ENCODE results near the gene ZNF619. TPM values are rescaled to one million over a fixed set of nuclear protein-coding genes. Genes with fewer than 3 reads are reported as not detected.

Gene ZNF619
- polyA plus RNA-seq, 1 of the 3 experiments (the other 2 are of a cell fraction): 1.6 TPM

GRCh38 chr3:40452562-40452875 is 24.4 kb upstream of the ZNF619 start (continued):
- TF ChIP-seq, protein P1, sequence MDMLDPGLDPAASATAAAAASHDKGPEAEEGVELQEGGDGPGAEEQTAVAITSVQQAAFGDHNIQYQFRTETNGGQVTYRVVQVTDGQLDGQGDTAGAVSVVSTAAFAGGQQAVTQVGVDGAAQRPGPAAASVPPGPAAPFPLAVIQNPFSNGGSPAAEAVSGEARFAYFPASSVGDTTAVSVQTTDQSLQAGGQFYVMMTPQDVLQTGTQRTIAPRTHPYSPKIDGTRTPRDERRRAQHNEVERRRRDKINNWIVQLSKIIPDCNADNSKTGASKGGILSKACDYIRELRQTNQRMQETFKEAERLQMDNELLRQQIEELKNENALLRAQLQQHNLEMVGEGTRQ (IDR thresholded peaks at IDR 0.05; ENCODE audit: borderline replicate concordance, low read depth, low read length): no peak
- TF ChIP-seq, protein P2, sequence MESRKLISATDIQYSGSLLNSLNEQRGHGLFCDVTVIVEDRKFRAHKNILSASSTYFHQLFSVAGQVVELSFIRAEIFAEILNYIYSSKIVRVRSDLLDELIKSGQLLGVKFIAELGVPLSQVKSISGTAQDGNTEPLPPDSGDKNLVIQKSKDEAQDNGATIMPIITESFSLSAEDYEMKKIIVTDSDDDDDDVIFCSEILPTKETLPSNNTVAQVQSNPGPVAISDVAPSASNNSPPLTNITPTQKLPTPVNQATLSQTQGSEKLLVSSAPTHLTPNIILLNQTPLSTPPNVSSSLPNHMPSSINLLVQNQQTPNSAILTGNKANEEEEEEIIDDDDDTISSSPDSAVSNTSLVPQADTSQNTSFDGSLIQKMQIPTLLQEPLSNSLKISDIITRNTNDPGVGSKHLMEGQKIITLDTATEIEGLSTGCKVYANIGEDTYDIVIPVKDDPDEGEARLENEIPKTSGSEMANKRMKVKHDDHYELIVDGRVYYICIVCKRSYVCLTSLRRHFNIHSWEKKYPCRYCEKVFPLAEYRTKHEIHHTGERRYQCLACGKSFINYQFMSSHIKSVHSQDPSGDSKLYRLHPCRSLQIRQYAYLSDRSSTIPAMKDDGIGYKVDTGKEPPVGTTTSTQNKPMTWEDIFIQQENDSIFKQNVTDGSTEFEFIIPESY (IDR thresholded peaks at IDR 0.05; ENCODE audit: borderline replicate concordance, low read depth): no peak
- TF ChIP-seq SMC3 (IDR thresholded peaks at IDR 0.05; ENCODE audit: low read depth, low read length) (no peak), EP300 (IDR thresholded peaks at IDR 0.05; ENCODE audit: borderline replicate concordance in 1 of 2, low read depth in 1 of 2, low read length in 1 of 2) (no peak)

GRCh38 chr3:40452876-40453730 is 23.8 kb upstream of the ZNF619 start:
- Histone ChIP-seq H3K4me1 (ENCODE audit: control insufficient read depth in 1 of 2, insufficient read depth in 2 of 2, low read depth in 1 of 2, low read length in 1 of 2) (peaks cover 0 to 10% of the 10 kb centered on the region in 2 experiments; a peak in 2 of 4 replicates), H3K9me3 (no peaks in the 10 kb centered on the region), H3K27ac (ENCODE audit: low read depth in 2 of 2, low read length in 1 of 2) (peak overlapping the region; percentile 68 to 94), H3K9me2 (no peaks in the 10 kb centered on the region), H3K4me3 (ENCODE audit: low read depth in 2 of 2, low read length in 1 of 2) (peak overlapping the region; percentile 70 to 83), H3F3A (replicated peaks; ENCODE audit: insufficient read depth) (no peaks in the 10 kb centered on the region), H3K4me2 (peak overlapping the region; percentile 90), H3K79me2 (ENCODE audit: insufficient read depth) (peaks cover 16% of the 10 kb centered on the region), H4K20me1 (ENCODE audit: insufficient read depth) (peaks cover 2% of the 10 kb centered on the region; the same call in 1 of the 2 replicates), H3K36me3 (replicated peaks in 1 of 2; ENCODE audit: control insufficient read depth in 1 of 2, insufficient read depth in 2 of 2, low read length in 1 of 2) (peaks cover 4 to 5% of the 10 kb centered on the region in 2 experiments), H3K27me3 (ENCODE audit: insufficient read depth) (no peaks in the 10 kb centered on the region), H2AFZ (ENCODE audit: low read depth) (peak overlapping the region; percentile 93), H3K9ac (peak overlapping the region; percentile 74)
- 1% methylated on average over 14 of the region's 41 CpGs for WGBS (ENCODE audit: low lambda C conversion rate)
- DNase-seq: peak; percentile 94
- CTCF ChIA-PET: interaction anchor here (0.7 to 2.3 kb wide), 10 partner anchors 16 to 144 kb away, joined by 3 to 8 read pairs (median 6); partner anchors contain the start of genes EIF1B and ZNF620
- POLR2A ChIA-PET: interaction anchor here (0.6 to 2.6 kb wide), 5 partner anchors 12 to 260 kb away, joined by 3 to 12 read pairs (median 3); partner anchors contain the start of genes ZNF619 and ZNF620
- TF ChIP-seq GATA2 (CRISPR knock-in tag; IDR thresholded peaks at IDR 0.05): no peak
- peak; percentile 83 for TF ChIP-seq POLR2AphosphoS5 (IDR thresholded peaks at IDR 0.05; ENCODE audit: low read depth, low read length)
- peak; percentile 31; the same call in 1 of the 2 replicates for TF ChIP-seq SMC3 (IDR thresholded peaks at IDR 0.05; ENCODE audit: low read depth, low read length)
- TF ChIP-seq FOXM1 (IDR thresholded peaks at IDR 0.05; ENCODE audit: low read depth): no peak
- no peak for TF ChIP-seq MEF2A (IDR thresholded peaks at IDR 0.05; ENCODE audit: borderline replicate concordance, low read depth)
- TF ChIP-seq, protein P1 (IDR thresholded peaks at IDR 0.05; ENCODE audit: borderline replicate concordance, low read depth, low read length): no peak
- TF ChIP-seq PBX3 (IDR thresholded peaks at IDR 0.05): peak; percentile 21; the same call in 1 of the 2 replicates
- TF ChIP-seq, protein P3, sequence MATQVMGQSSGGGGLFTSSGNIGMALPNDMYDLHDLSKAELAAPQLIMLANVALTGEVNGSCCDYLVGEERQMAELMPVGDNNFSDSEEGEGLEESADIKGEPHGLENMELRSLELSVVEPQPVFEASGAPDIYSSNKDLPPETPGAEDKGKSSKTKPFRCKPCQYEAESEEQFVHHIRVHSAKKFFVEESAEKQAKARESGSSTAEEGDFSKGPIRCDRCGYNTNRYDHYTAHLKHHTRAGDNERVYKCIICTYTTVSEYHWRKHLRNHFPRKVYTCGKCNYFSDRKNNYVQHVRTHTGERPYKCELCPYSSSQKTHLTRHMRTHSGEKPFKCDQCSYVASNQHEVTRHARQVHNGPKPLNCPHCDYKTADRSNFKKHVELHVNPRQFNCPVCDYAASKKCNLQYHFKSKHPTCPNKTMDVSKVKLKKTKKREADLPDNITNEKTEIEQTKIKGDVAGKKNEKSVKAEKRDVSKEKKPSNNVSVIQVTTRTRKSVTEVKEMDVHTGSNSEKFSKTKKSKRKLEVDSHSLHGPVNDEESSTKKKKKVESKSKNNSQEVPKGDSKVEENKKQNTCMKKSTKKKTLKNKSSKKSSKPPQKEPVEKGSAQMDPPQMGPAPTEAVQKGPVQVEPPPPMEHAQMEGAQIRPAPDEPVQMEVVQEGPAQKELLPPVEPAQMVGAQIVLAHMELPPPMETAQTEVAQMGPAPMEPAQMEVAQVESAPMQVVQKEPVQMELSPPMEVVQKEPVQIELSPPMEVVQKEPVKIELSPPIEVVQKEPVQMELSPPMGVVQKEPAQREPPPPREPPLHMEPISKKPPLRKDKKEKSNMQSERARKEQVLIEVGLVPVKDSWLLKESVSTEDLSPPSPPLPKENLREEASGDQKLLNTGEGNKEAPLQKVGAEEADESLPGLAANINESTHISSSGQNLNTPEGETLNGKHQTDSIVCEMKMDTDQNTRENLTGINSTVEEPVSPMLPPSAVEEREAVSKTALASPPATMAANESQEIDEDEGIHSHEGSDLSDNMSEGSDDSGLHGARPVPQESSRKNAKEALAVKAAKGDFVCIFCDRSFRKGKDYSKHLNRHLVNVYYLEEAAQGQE (IDR thresholded peaks at IDR 0.05; ENCODE audit: low read depth, low read length): no peak
- TF ChIP-seq USF1 (IDR thresholded peaks at IDR 0.05; ENCODE audit: borderline replicate concordance, low read depth): peak; percentile 4; the same call in 1 of the 2 replicates
- peak; percentile 53 for TF ChIP-seq NRF1 (IDR thresholded peaks at IDR 0.05; ENCODE audit: low read depth, low read length)
- peak; percentile 83 for TF ChIP-seq GABPA (IDR thresholded peaks at IDR 0.05; ENCODE audit: low read depth)
- TF ChIP-seq RCOR1 (IDR thresholded peaks at IDR 0.05; ENCODE audit: low read length): no peak
- TF ChIP-seq, protein P4, sequence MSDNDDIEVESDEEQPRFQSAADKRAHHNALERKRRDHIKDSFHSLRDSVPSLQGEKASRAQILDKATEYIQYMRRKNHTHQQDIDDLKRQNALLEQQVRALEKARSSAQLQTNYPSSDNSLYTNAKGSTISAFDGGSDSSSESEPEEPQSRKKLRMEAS (IDR thresholded peaks at IDR 0.05; ENCODE audit: low read depth): peak; percentile 73; the same call in 1 of the 2 replicates
- peak; percentile 98 for TF ChIP-seq YY1 (IDR thresholded peaks at IDR 0.05; ENCODE audit: low read depth)
- TF ChIP-seq TAF1 (IDR thresholded peaks at IDR 0.05; ENCODE audit: borderline replicate concordance, low read depth, low read length): peak; percentile 83
- peak; percentile 77 for TF ChIP-seq RFX5 (IDR thresholded peaks at IDR 0.05; ENCODE audit: low read length)
- TF ChIP-seq JUND (IDR thresholded peaks at IDR 0.05): no peak
